Esophagus (tissue), 2 donors: ENCODE data around the gene NOD1. TPM values are rescaled to one million over a fixed set of nuclear protein-coding genes. Genes with fewer than 3 reads are reported as not detected.

Experiments used
- H3K27ac ChIP-seq, 2 donors: one replicate each; pipeline ENCODE4 v1.5.1; 2013; ENCODE audit warnings: low read depth in 2 of 2, mild to moderate bottlenecking in 2 of 2, inconsistent platforms in 1 of 2, low read length in 1 of 2, moderate library complexity in 1 of 2
- H3K27me3 ChIP-seq, 2 donors: one replicate each; pipeline ENCODE4 v1.6.1; 2013; ENCODE audit warnings: low read length in 2 of 2, control low read depth in 1 of 2, mild to moderate bottlenecking in 1 of 2; ENCODE audit not compliant: insufficient read depth in 2 of 2, control insufficient read depth in 1 of 2
- H3K36me3 ChIP-seq, 2 donors: one replicate each; pipeline ENCODE4 v1.6.1; 2013; ENCODE audit warnings: low read length in 1 of 2; ENCODE audit not compliant: control insufficient read depth in 2 of 2, insufficient read depth in 2 of 2
- H3K4me1 ChIP-seq, 2 donors: one replicate each; pipeline ENCODE4 v1.6.1; 2013; ENCODE audit warnings: low read length in 1 of 2; ENCODE audit not compliant: control insufficient read depth in 2 of 2, insufficient read depth in 2 of 2
- H3K4me3 ChIP-seq, 2 donors: one replicate each; pipeline ENCODE4 v1.5.1; 2013; ENCODE audit warnings: low read length in 2 of 2, mild to moderate bottlenecking in 2 of 2, low read depth in 1 of 2, moderate library complexity in 1 of 2
- H3K9me3 ChIP-seq, 2 donors: one replicate each; pipeline ENCODE4 v1.6.1; 2013; ENCODE audit warnings: mild to moderate bottlenecking in 2 of 2, low read depth in 1 of 2, low read length in 1 of 2, moderate library complexity in 1 of 2; ENCODE audit not compliant: control insufficient read depth in 2 of 2, insufficient read depth in 1 of 2
- WGBS, 2 donors: extraction: QIAGEN DNeasy Blood & Tissue Kit; methylation state at CpG; one replicate each; pipeline ENCODE4 v1.1.7; 2013; 5-methylcytosine and 5-hydroxymethylcytosine counted together
- polyA plus RNA-seq, 2 donors: library from polyadenylated mRNA; stranded (reverse); fragments of 200-250 nt; gene quantifications; one replicate each; pipeline ENCODE4 v1.2.3, GENCODE V29; 2013
- donor health status: healthy with polysubstance abuse.
- donor health status: Bipolar disorder and iron deficiency.

NOD1 gene
- polyA plus RNA-seq, 2 donors, result 5.0 to 6.1 TPM

- H3K27ac ChIP-seq, result no peak overlapping the region
- no peak overlapping the region for H3K4me3 ChIP-seq
- H3K36me3 ChIP-seq, result peaks cover 10 to 16% of the 10 kb centered on the region in 2 donors
- peaks cover 0 to 3% of the 10 kb centered on the region in 2 donors for H3K4me1 ChIP-seq
- 85 to 94% methylated on average over 21 of the region's 21 CpGs for WGBS, 2 donors
- H3K9me3 ChIP-seq, result no peaks in the 10 kb centered on the region
- no peaks in the 10 kb centered on the region for H3K27me3 ChIP-seq
Measured at GRCh38 chr7:30437823-30438574, 40.6 kb downstream of the NOD1 start.

- peaks cover 10 to 16% of the 10 kb centered on the region in 2 donors for H3K36me3 ChIP-seq
- no peak overlapping the region for H3K27ac ChIP-seq
- H3K4me3 ChIP-seq, result no peak overlapping the region
- no peaks in the 10 kb centered on the region for H3K9me3 ChIP-seq
- 87 to 100% methylated on average over 1 of the region's 1 CpG for WGBS, 2 donors
- H3K27me3 ChIP-seq, result no peaks in the 10 kb centered on the region
- peaks cover 0 to 3% of the 10 kb centered on the region in 2 donors for H3K4me1 ChIP-seq
Measured at GRCh38 chr7:30436518-30436917, 42.1 kb downstream of the NOD1 start.

- no peak overlapping the region for H3K4me3 ChIP-seq
- H3K4me1 ChIP-seq, result peaks cover 0 to 3% of the 10 kb centered on the region in 2 donors
- H3K27ac ChIP-seq, result no peak overlapping the region
- peaks cover 10 to 16% of the 10 kb centered on the region in 2 donors for H3K36me3 ChIP-seq
- H3K27me3 ChIP-seq, result no peaks in the 10 kb centered on the region
- no peaks in the 10 kb centered on the region for H3K9me3 ChIP-seq
- WGBS, 2 donors, result 84 to 88% methylated on average over 7 of the region's 7 CpGs
Measured at GRCh38 chr7:30436046-30436445, 42.5 kb downstream of the NOD1 start.

- Histone ChIP-seq H3K27me3 (no peaks in the 10 kb centered on the region), H3K36me3 (peaks cover 10 to 19% of the 10 kb centered on the region in 2 donors), H3K4me3 (no peak overlapping the region), H3K9me3 (no peaks in the 10 kb centered on the region), H3K4me1 (peaks cover 4 to 5% of the 10 kb centered on the region in 2 donors), H3K27ac (no peak overlapping the region)
- 72% methylated on average over 6 of the region's 6 CpGs for WGBS, 2 donors
Measured at GRCh38 chr7:30434140-30434799, 44.3 kb downstream of the NOD1 start.

GRCh38 chr7:30433506-30433905 lies 45.1 kb downstream of the NOD1 start:
- H3K27me3 ChIP-seq, result no peaks in the 10 kb centered on the region
- no peak overlapping the region for H3K4me3 ChIP-seq
- no peaks in the 10 kb centered on the region for H3K9me3 ChIP-seq
- WGBS, 2 donors, result 52 to 76% methylated on average over 1 of the region's 1 CpG
- peak overlapping the region in 1 of 2 donors; percentile 15 for H3K27ac ChIP-seq
- peaks cover 4 to 5% of the 10 kb centered on the region in 2 donors for H3K4me1 ChIP-seq
- peaks cover 14 to 22% of the 10 kb centered on the region in 2 donors for H3K36me3 ChIP-seq

- Histone ChIP-seq H3K27me3 (no peaks in the 10 kb centered on the region), H3K4me1 (peaks cover 4 to 5% of the 10 kb centered on the region in 2 donors), H3K9me3 (no peaks in the 10 kb centered on the region), H3K4me3 (no peak overlapping the region), H3K27ac (peak overlapping the region in 1 of 2 donors; percentile 15), H3K36me3 (peaks cover 14 to 22% of the 10 kb centered on the region in 2 donors)
- 13 to 14% methylated on average over 3 of the region's 3 CpGs for WGBS, 2 donors
Measured at GRCh38 chr7:30433082-30433481, 45.5 kb downstream of the NOD1 start.

GRCh38 chr7:30430777-30431176 lies 47.8 kb downstream of the NOD1 start:
- peaks cover 9 to 27% of the 10 kb centered on the region in 2 donors for H3K36me3 ChIP-seq
- H3K4me1 ChIP-seq, result peaks cover 4 to 5% of the 10 kb centered on the region in 2 donors
- H3K9me3 ChIP-seq, result no peaks in the 10 kb centered on the region
- H3K27ac ChIP-seq, result no peak overlapping the region
- H3K27me3 ChIP-seq, result no peaks in the 10 kb centered on the region
- 55 to 62% methylated on average over 1 of the region's 1 CpG for WGBS, 2 donors
- no peak overlapping the region for H3K4me3 ChIP-seq

- no peaks in the 10 kb centered on the region for H3K9me3 ChIP-seq
- 59 to 72% methylated on average over 7 of the region's 7 CpGs for WGBS, 2 donors
- peaks cover 4 to 5% of the 10 kb centered on the region in 2 donors for H3K4me1 ChIP-seq
- no peaks in the 10 kb centered on the region for H3K27me3 ChIP-seq
- no peak overlapping the region for H3K4me3 ChIP-seq
- H3K36me3 ChIP-seq, result peaks cover 9 to 27% of the 10 kb centered on the region in 2 donors
- peak overlapping the region in 1 of 2 donors; percentile 6 for H3K27ac ChIP-seq
Measured at GRCh38 chr7:30430276-30430675, 48.3 kb downstream of the NOD1 start.

- Histone ChIP-seq H3K4me1 (peaks cover 4 to 5% of the 10 kb centered on the region in 2 donors), H3K27me3 (no peaks in the 10 kb centered on the region), H3K27ac (no peak overlapping the region), H3K4me3 (no peak overlapping the region), H3K9me3 (no peaks in the 10 kb centered on the region), H3K36me3 (peaks cover 9 to 31% of the 10 kb centered on the region in 2 donors)
- WGBS, 2 donors, result 83 to 86% methylated on average over 5 of the region's 5 CpGs
Measured at GRCh38 chr7:30429156-30429530, 49.4 kb downstream of the NOD1 start.
